PC-3 (cell line): ENCODE data around the gene LTBP4.

ENCODE experiments used
- EZH2 ChIP-seq: fragments of 300-600 bp; sonication (generic); IDR thresholded peaks from one replicate; pipeline ENCODE4 v1.6.1; 2017; ENCODE audit warnings: antibody characterized with exemption, mild to moderate bottlenecking, low read length; ENCODE audit not compliant: unreplicated experiment
- EZH2phosphoT487 ChIP-seq: fragments of 300-600 bp; sonication (generic); IDR thresholded peaks from 2 replicates; pipeline ENCODE4 v1.6.1; 2018; ENCODE audit warnings: mild to moderate bottlenecking, antibody characterized with exemption, low read length, borderline replicate concordance
- TF ChIP-seq, protein P1 (sequence below): fragments of 300-600 bp; sonication (generic); conservative IDR thresholded peaks from 2 replicates; pipeline ENCODE4 v1.5.1; 2017; ENCODE audit warnings: antibody characterized with exemption, low read depth, mild to moderate bottlenecking, low read length

DNA sequence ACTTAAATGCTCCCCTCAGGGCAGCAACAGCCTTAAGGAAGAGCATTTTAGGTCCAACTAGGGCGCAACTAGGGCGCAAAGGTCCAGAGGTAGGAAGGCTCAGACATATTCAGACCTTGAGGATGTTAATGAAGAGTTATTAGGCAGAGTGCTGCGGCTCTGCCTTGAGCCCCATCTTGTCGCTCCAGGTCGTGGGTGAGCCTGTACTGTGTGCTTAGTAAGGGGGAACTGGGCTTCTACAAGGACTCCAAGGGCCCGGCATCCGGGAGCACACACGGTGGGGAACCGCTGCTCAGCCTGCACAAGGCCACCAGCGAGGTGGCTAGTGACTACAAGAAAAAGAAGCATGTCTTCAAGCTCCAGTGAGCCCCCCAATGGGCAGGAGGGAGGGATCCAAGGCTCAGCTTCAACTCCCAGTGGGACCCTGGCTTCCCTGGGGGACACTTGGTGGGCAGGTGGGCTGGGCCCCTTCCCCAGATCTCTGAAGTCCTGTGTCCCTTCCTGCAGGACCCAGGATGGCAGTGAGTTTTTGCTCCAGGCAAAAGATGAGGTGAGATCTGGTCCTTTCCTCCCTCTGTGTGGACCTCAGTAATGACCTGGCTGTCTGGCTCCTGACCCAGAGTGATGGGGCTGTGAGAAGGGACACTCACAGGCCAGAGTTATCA, 29.2 kb upstream of the LTBP4 start:
- TF ChIP-seq EZH2phosphoT487 (no peak), EZH2 (no peak)
- TF ChIP-seq, protein P1, sequence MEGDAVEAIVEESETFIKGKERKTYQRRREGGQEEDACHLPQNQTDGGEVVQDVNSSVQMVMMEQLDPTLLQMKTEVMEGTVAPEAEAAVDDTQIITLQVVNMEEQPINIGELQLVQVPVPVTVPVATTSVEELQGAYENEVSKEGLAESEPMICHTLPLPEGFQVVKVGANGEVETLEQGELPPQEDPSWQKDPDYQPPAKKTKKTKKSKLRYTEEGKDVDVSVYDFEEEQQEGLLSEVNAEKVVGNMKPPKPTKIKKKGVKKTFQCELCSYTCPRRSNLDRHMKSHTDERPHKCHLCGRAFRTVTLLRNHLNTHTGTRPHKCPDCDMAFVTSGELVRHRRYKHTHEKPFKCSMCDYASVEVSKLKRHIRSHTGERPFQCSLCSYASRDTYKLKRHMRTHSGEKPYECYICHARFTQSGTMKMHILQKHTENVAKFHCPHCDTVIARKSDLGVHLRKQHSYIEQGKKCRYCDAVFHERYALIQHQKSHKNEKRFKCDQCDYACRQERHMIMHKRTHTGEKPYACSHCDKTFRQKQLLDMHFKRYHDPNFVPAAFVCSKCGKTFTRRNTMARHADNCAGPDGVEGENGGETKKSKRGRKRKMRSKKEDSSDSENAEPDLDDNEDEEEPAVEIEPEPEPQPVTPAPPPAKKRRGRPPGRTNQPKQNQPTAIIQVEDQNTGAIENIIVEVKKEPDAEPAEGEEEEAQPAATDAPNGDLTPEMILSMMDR = no peak
